ENCODE data around the gene MAGT1.
"Not testable (repeated sequence)": the region's sequence is repeated elsewhere in the genome, so short reads cannot be mapped to it uniquely, and the experiment has no call there.

The MAGT1 gene

GRCh38 chrX:77821989-77822388, 73.2 kb downstream of the MAGT1 start:
- not testable (repeated sequence) for H3K4me1 ChIP-seq (ENCODE audit: control insufficient read depth, low read depth, low read length); H3K27me3 ChIP-seq (ENCODE audit: control insufficient read depth, insufficient read depth, low read length); H3K36me3 ChIP-seq (ENCODE audit: control insufficient read depth, low read depth, low read length); H3K9ac ChIP-seq (ENCODE audit: low read length); H3K4me3 ChIP-seq (ENCODE audit: low read length); H3K27ac ChIP-seq (ENCODE audit: low read length)
- H3K9me3 ChIP-seq (ENCODE audit: control insufficient read depth, low read depth, low read length) = peaks cover 15% of the 10 kb centered on the region

DNA sequence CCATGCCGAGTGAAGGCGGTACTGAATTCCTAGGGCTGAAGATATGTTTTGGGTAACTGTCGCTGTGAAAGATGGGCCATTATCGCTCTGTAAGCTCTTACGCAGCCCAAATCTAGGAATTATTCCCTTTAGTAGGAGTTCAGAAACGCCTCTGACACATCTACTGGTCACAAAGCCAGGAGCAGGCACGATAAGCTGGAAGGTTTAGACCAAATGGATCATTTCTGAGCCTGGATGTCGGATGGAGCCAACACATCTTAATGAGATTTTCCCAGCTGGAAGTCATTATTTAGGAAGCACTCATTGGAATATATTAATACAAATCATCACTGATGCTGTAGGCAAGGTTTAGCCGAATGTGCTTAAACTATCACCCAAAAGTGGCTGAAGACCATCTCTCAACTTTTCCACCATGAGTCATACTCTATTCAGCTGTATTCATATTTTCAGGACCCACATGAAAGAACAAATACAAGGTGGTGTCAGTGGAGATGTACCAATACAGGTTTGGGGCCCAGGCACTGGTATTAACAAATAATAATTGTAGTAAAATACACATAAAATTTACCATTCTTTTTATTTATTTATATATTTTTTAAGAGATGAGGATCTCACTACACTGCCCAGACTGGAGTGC, 75.0 kb downstream of the MAGT1 start:
- H3K4me3 ChIP-seq (ENCODE audit: low read length) = no peak overlapping the region
- no peak overlapping the region for H3K27ac ChIP-seq (ENCODE audit: low read length)
- H3K9me3 ChIP-seq (ENCODE audit: control insufficient read depth, low read depth, low read length) = peaks cover 10% of the 10 kb centered on the region
- no peaks in the 10 kb centered on the region for H3K36me3 ChIP-seq (ENCODE audit: control insufficient read depth, low read depth, low read length)
- H3K4me1 ChIP-seq (ENCODE audit: control insufficient read depth, low read depth, low read length) = no peaks in the 10 kb centered on the region
- H3K27me3 ChIP-seq (ENCODE audit: control insufficient read depth, insufficient read depth, low read length) = no peaks in the 10 kb centered on the region
- H3K9ac ChIP-seq (ENCODE audit: low read length) = no peak overlapping the region

DNA sequence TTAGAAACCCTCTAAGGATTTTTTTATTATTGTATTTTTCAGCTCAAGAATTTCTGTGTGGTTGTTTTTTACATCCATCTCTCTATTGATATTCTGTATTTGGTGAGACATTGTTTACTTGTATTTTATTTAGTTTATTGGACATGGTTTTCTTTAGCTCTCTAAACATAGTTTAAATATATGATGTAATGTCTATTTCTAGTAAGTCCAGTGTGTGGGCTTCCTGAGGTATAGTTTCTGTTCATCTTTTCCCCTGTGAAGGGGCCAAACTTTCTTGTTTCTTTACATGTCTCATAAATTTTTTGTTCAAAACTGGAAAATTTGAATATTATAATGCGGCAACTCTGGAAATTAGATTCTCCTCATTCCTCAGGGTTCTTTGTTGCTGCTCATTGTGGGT, 81.0 kb downstream of the MAGT1 start:
- H3K4me1 ChIP-seq (ENCODE audit: control insufficient read depth, low read depth, low read length) = no peaks in the 10 kb centered on the region
- H3K9me3 ChIP-seq (ENCODE audit: control insufficient read depth, low read depth, low read length) = peaks cover 3% of the 10 kb centered on the region
- H3K27me3 ChIP-seq (ENCODE audit: control insufficient read depth, insufficient read depth, low read length) = no peaks in the 10 kb centered on the region
- H3K9ac ChIP-seq (ENCODE audit: low read length) = no peak overlapping the region
- H3K4me3 ChIP-seq (ENCODE audit: low read length) = no peak overlapping the region
- no peaks in the 10 kb centered on the region for H3K36me3 ChIP-seq (ENCODE audit: control insufficient read depth, low read depth, low read length)
- no peak overlapping the region for H3K27ac ChIP-seq (ENCODE audit: low read length)

DNA sequence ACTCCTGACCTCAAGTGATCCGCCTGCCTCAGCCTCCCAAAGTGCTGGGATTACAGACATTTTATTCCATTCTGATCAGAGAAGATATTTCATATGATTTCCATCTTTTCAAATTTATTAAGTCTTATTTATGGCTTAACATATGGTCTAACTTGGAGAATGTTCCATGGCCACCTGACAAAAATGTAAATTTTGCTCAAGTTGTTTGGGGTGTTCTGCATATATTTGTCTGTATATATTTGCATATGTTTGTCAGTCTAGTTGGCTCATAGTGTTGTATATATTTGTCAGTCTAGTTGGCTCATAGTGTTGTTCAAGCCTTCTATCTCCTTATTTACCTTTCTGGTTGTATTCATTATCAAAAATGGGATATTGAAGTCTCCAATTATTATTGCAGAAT, 93.0 kb downstream of the MAGT1 start:
- H3K36me3 ChIP-seq (ENCODE audit: control insufficient read depth, low read depth, low read length) = no peaks in the 10 kb centered on the region
- peaks cover 5% of the 10 kb centered on the region for H3K9me3 ChIP-seq (ENCODE audit: control insufficient read depth, low read depth, low read length)
- no peaks in the 10 kb centered on the region for H3K27me3 ChIP-seq (ENCODE audit: control insufficient read depth, insufficient read depth, low read length)
- H3K9ac ChIP-seq (ENCODE audit: low read length) = no peak overlapping the region
- H3K27ac ChIP-seq (ENCODE audit: low read length) = no peak overlapping the region
- no peak overlapping the region for H3K4me3 ChIP-seq (ENCODE audit: low read length)
- H3K4me1 ChIP-seq (ENCODE audit: control insufficient read depth, low read depth, low read length) = no peaks in the 10 kb centered on the region

DNA sequence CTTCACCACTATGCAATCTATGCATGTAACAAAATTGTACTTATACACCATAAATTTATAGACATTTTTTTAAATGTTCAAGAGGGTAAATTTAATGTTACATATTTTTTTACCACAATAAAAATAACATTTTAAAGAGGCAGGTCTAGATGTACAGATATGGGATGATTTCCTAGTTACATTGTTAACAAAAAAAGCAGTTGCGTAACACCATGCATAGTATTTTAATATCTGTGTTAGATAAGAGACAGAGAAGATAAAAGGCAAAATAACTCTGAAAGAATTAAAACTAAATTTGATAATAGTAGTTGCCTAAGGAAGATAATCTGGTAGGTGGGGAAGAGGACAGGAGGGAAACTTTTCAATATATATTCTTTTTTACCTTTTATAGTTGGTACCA, 100.1 kb downstream of the MAGT1 start:
- H3K4me3 ChIP-seq (ENCODE audit: low read length) = no peak overlapping the region
- no peak overlapping the region for H3K27ac ChIP-seq (ENCODE audit: low read length)
- H3K4me1 ChIP-seq (ENCODE audit: control insufficient read depth, low read depth, low read length) = no peaks in the 10 kb centered on the region
- H3K27me3 ChIP-seq (ENCODE audit: control insufficient read depth, insufficient read depth, low read length) = no peaks in the 10 kb centered on the region
- H3K36me3 ChIP-seq (ENCODE audit: control insufficient read depth, low read depth, low read length) = no peaks in the 10 kb centered on the region
- no peak overlapping the region for H3K9ac ChIP-seq (ENCODE audit: low read length)
- peaks cover 7% of the 10 kb centered on the region for H3K9me3 ChIP-seq (ENCODE audit: control insufficient read depth, low read depth, low read length)

DNA sequence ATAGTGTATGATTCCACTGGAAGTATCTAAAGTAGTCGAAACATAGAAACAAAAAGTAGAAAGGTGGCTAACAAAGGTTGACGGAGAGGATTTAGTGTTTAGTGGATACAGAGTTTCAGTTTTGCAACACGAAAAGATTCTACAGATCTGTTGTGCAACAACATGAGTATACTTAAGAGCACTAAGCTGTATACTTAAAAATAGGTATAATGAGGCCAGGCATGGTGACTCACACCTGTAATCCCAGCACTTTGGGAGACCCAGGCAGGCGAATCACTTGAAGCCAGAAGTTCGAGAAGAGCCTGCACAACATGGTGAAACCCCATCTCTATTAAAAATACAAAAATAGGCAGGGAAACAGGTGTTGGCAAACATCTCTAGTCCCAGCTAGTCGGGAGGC, 101.3 kb downstream of the MAGT1 start:
- Histone ChIP-seq H3K36me3 (ENCODE audit: control insufficient read depth, low read depth, low read length) (no peaks in the 10 kb centered on the region), H3K27me3 (ENCODE audit: control insufficient read depth, insufficient read depth, low read length) (no peaks in the 10 kb centered on the region), H3K27ac (ENCODE audit: low read length) (no peak overlapping the region), H3K9me3 (ENCODE audit: control insufficient read depth, low read depth, low read length) (peaks cover 7% of the 10 kb centered on the region), H3K4me3 (ENCODE audit: low read length) (no peak overlapping the region), H3K4me1 (ENCODE audit: control insufficient read depth, low read depth, low read length) (no peaks in the 10 kb centered on the region), H3K9ac (ENCODE audit: low read length) (no peak overlapping the region)

- Histone ChIP-seq H3K27ac (ENCODE audit: low read length) (no peak overlapping the region), H3K9ac (ENCODE audit: low read length) (no peak overlapping the region), H3K4me3 (ENCODE audit: low read length) (no peak overlapping the region)
Measured at GRCh38 chrX:77788050-77788449, 107.2 kb downstream of the MAGT1 start.

GRCh38 chrX:77786365-77786680, 108.9 kb downstream of the MAGT1 start:
- H3K4me1 ChIP-seq (ENCODE audit: control insufficient read depth, low read depth, low read length) = no peaks in the 10 kb centered on the region
- H3K36me3 ChIP-seq (ENCODE audit: control insufficient read depth, low read depth, low read length) = no peaks in the 10 kb centered on the region
- no peak overlapping the region for H3K27ac ChIP-seq (ENCODE audit: low read length)
- peaks cover 10% of the 10 kb centered on the region for H3K9me3 ChIP-seq (ENCODE audit: control insufficient read depth, low read depth, low read length)
- no peaks in the 10 kb centered on the region for H3K27me3 ChIP-seq (ENCODE audit: control insufficient read depth, insufficient read depth, low read length)
- H3K4me3 ChIP-seq (ENCODE audit: low read length) = peak overlapping the region; percentile 83
- peak overlapping the region; percentile 96 for H3K9ac ChIP-seq (ENCODE audit: low read length)

More at GRCh38 chrX:77788050-77788449, 107.2 kb downstream of the MAGT1 start:
- Histone ChIP-seq H3K4me1 (ENCODE audit: control insufficient read depth, low read depth, low read length) (no peaks in the 10 kb centered on the region), H3K27me3 (ENCODE audit: control insufficient read depth, insufficient read depth, low read length) (no peaks in the 10 kb centered on the region), H3K36me3 (ENCODE audit: control insufficient read depth, low read depth, low read length) (no peaks in the 10 kb centered on the region), H3K9me3 (ENCODE audit: control insufficient read depth, low read depth, low read length) (peaks cover 3% of the 10 kb centered on the region)

DNA sequence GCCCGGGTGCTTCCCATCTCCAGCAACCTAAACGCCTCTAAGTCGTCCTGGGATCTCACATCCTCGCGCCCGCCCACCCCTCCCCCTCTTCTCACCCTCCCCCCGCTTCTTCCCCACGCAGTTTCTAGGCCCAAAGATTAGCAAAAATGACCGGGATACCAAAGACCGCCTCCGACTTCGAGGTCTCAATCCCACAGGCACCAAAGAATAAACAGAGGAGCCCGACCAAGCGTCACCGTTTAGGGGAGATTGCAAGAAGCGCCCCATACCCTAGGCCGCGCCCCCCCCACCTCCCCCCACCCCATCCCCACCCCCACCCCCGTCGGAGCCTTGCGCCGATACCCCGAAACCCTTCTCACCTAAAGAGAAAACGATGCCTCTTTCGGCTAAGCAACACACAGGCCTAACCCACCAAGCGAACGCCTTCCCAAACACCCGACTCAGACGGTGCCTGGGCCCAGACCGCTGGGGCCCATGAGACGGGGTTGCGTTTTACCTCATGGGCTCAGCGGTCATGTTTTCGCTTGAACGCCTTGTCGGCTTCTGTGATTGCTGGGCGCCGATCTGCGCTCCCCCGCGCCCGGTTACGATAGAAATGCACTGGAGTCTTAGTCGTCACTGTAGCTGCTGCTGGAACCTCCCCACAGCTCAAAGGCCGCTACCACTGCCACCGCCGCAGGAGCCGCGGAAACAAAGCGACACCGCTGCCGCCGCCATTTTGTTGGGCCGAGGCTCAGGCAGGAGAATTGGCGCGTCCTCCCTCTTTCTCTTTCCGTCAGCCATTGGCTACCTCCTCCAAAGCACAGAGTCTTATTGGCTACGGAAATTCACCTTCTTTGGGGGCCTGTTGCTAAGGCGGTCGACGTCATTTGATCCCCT, 109.5 kb downstream of the MAGT1 start, which contains the start of gene ATRX:
Gene ATRX, minus strand, starts transcription at position 731 of the 879 bp plus-strand sequence. Its CDS starts 215 bp downstream, at position 516.
- peak within 1 kb of the TSS; percentile 64 for H3K27ac ChIP-seq (ENCODE audit: low read length)
- H3K36me3 ChIP-seq (ENCODE audit: control insufficient read depth, low read depth, low read length) = no peaks in the 10 kb centered on the region
- peaks cover 10% of the 10 kb centered on the region for H3K9me3 ChIP-seq (ENCODE audit: control insufficient read depth, low read depth, low read length)
- peak within 1 kb of the TSS; percentile 96 for H3K9ac ChIP-seq (ENCODE audit: low read length)
- no peaks in the 10 kb centered on the region for H3K4me1 ChIP-seq (ENCODE audit: control insufficient read depth, low read depth, low read length)
- peak within 1 kb of the TSS; percentile 83 for H3K4me3 ChIP-seq (ENCODE audit: low read length)
- no peaks in the 10 kb centered on the region for H3K27me3 ChIP-seq (ENCODE audit: control insufficient read depth, insufficient read depth, low read length)

- Histone ChIP-seq H3K4me3 (ENCODE audit: low read length) (no peak overlapping the region), H3K27ac (ENCODE audit: low read length) (no peak overlapping the region), H3K36me3 (ENCODE audit: control insufficient read depth, low read depth, low read length) (no peaks in the 10 kb centered on the region), H3K9me3 (ENCODE audit: control insufficient read depth, low read depth, low read length) (peaks cover 13% of the 10 kb centered on the region), H3K4me1 (ENCODE audit: control insufficient read depth, low read depth, low read length) (no peaks in the 10 kb centered on the region), H3K27me3 (ENCODE audit: control insufficient read depth, insufficient read depth, low read length) (no peaks in the 10 kb centered on the region), H3K9ac (ENCODE audit: low read length) (no peak overlapping the region)
Measured at GRCh38 chrX:77779695-77780094, 115.5 kb downstream of the MAGT1 start.

GRCh38 chrX:77776659-77777058, 118.6 kb downstream of the MAGT1 start:
- no peaks in the 10 kb centered on the region for H3K27me3 ChIP-seq (ENCODE audit: control insufficient read depth, insufficient read depth, low read length)
- peaks cover 9% of the 10 kb centered on the region for H3K9me3 ChIP-seq (ENCODE audit: control insufficient read depth, low read depth, low read length)
- H3K27ac ChIP-seq (ENCODE audit: low read length) = no peak overlapping the region
- no peaks in the 10 kb centered on the region for H3K36me3 ChIP-seq (ENCODE audit: control insufficient read depth, low read depth, low read length)
- no peaks in the 10 kb centered on the region for H3K4me1 ChIP-seq (ENCODE audit: control insufficient read depth, low read depth, low read length)
- H3K9ac ChIP-seq (ENCODE audit: low read length) = no peak overlapping the region
- H3K4me3 ChIP-seq (ENCODE audit: low read length) = no peak overlapping the region

Data from iPS-18a (cell line).